Renal cortex interstitium (tissue), 11 donors: ENCODE results near the gene FAM186B. TPM values are rescaled to one million over a fixed set of nuclear protein-coding genes. Genes with fewer than 3 reads are reported as not detected.

ENCODE experiments used
- DNase-seq, 11 donors: peaks; one replicate each; pipeline ENCODE4 v3.0.0-alpha.2; 2013; ENCODE audit warnings: low read depth in 9 of 11, low spot score in 4 of 11; ENCODE audit errors: extremely low read depth in 1 of 11
- polyA plus RNA-seq, 3 donors: library from polyadenylated mRNA; unstranded; fragments of 120-200 nt; gene quantifications; one replicate each; pipeline ENCODE4 v1.2.1, GENCODE V29; 2013; ENCODE audit not compliant: insufficient read length in 3 of 3

The FAM186B gene
- polyA plus RNA-seq, 3 donors, result 0.98 to 3.0 (median 1.1) TPM

GRCh38 chr12:49582201-49582600, 23.2 kb downstream of the FAM186B start:
- DNase-seq, result no peak

GRCh38 chr12:49580572-49581535, 24.6 kb downstream of the FAM186B start:
- DNase-seq, result peak; percentile 58 to 87 (median 76)

- no peak for DNase-seq
Observed at GRCh38 chr12:49578471-49579112, 26.8 kb downstream of the FAM186B start.

GRCh38 chr12:49577589-49578315, 27.7 kb downstream of the FAM186B start:
- no peak for DNase-seq

- no peak for DNase-seq
Observed at GRCh38 chr12:49568442-49569162, 36.8 kb downstream of the FAM186B start.

GRCh38 chr12:49567611-49568441, 37.6 kb downstream of the FAM186B start, which contains the start of gene MCRS1:
Gene MCRS1 (minus strand): TSS chr12:49568142. CDS start chr12:49566731, 1,411 bp downstream.
- peak; percentile 81 to 91 (median 86) for DNase-seq

GRCh38 chr12:49567302-49567610, 38.2 kb downstream of the FAM186B start:
- no peak for DNase-seq

- DNase-seq, result no peak
Observed at GRCh38 chr12:49566361-49566760, 39.1 kb downstream of the FAM186B start.

- DNase-seq, result no peak
Observed at GRCh38 chr12:49565406-49566265, 39.8 kb downstream of the FAM186B start.

- DNase-seq, result no peak
Observed at GRCh38 chr12:49564686-49565405, 40.6 kb downstream of the FAM186B start.

- DNase-seq, result no peak
Observed at GRCh38 chr12:49563951-49564685, 41.3 kb downstream of the FAM186B start.

GRCh38 chr12:49562831-49563230, 42.6 kb downstream of the FAM186B start:
- no peak for DNase-seq

GRCh38 chr12:49562233-49562632, 43.2 kb downstream of the FAM186B start:
- no peak for DNase-seq

- DNase-seq, result no peak
Observed at GRCh38 chr12:49560695-49561094, 44.7 kb downstream of the FAM186B start.

GRCh38 chr12:49559011-49559675, 46.3 kb downstream of the FAM186B start:
- DNase-seq, result no peak
